GM12878 (cell line): Measurements from ENCODE around the gene MUSK. TPM values are rescaled to one million over a fixed set of nuclear protein-coding genes. Genes with fewer than 3 reads are reported as not detected.
A peak's percentile ranks its signal among the peaks of the same experiment; 100 is the strongest.

Experiments used
- ATAC-seq: fragments of 200-7000 bp; cut with Tn5 transposase; 3 replicates; pipeline ENCODE4 v1.9.1; 2020; ENCODE audit warnings: mild to moderate bottlenecking, moderate library complexity
- BruUV-seq: library from RNA; stranded (reverse); fragments of 400-500 nt; replicated peaks from 2 replicates; lab custom pipeline; 2021; lab: Mats Ljungman, UMichigan
- CTCF ChIA-PET: fragments of 300-600 bp; sonication (Branson Sonifier 250); formaldehyde crosslinking; extraction: SDS; loops from one replicate; lab custom pipeline; 2021; ENCODE audit warnings: inconsistent platforms; lab: Yijun Ruan, JAX
- POLR2A ChIA-PET: fragments of 350-600 bp; formaldehyde crosslinking; extraction: SDS; loops from one replicate; lab custom pipeline; 2021; ENCODE audit warnings: inconsistent platforms; lab: Charles Lee
- RAD21 ChIA-PET: fragments of 300-600 bp; sonication (Branson Sonifier 250); formaldehyde crosslinking; loops from one replicate; lab custom pipeline; 2023; ENCODE audit warnings: antibody characterized with exemption; ENCODE audit not compliant: unreplicated experiment; lab: Charles Lee
- SMC1A ChIA-PET: fragments of 300-600 bp; sonication (Branson Sonifier 250); formaldehyde crosslinking; loops from one replicate; lab custom pipeline; 2023; ENCODE audit not compliant: unreplicated experiment, uncharacterized antibody; lab: Charles Lee
- DNase-seq: peaks from one replicate; pipeline ENCODE4 v3.0.0-alpha.2; 2011; ENCODE audit warnings: low read depth, low spot score
- FAIRE-seq: peaks from 3 replicates; lab custom pipeline; 2011; peaks lifted over from hg19 to GRCh38; lab: Jason Lieb, UNC
- H2AFZ ChIP-seq: 2 replicates; pipeline ENCODE4 v1.6.0; 2011; ENCODE audit warnings: low read depth, low read length, control low read depth; ENCODE audit not compliant: control insufficient read depth
- H3K27ac ChIP-seq: 2 replicates; pipeline ENCODE4 v1.5.1; 2011; ENCODE audit warnings: control low read depth; ENCODE audit not compliant: control insufficient read depth, insufficient read depth
- H3K27me3 ChIP-seq, 2 experiments: replicated peaks in 1 of 2; 2 replicates each; pipeline versions ENCODE4 v1.6.0 to v1.6.1; 2011; ENCODE audit warnings: low read length in 1 of 2; ENCODE audit not compliant: control insufficient read depth in 2 of 2, insufficient read depth in 2 of 2
- H3K36me3 ChIP-seq, 2 experiments: 2 replicates each; pipeline ENCODE4 v1.5.1; 2011; ENCODE audit warnings: low read length in 1 of 2; ENCODE audit not compliant: control insufficient read depth in 2 of 2, insufficient read depth in 2 of 2
- H3K4me1 ChIP-seq: 2 replicates; pipeline ENCODE4 v1.6.1; 2011; ENCODE audit warnings: mild to moderate bottlenecking, low read length, moderate library complexity, mixed read lengths; ENCODE audit not compliant: control insufficient read depth, insufficient read depth
- H3K4me2 ChIP-seq: 2 replicates; pipeline ENCODE4 v1.6.0; 2011; ENCODE audit warnings: control low read depth; ENCODE audit not compliant: control insufficient read depth, insufficient read depth
- H3K4me3 ChIP-seq: fragments of 200-600 bp; sonication (generic); 2 replicates; pipeline ENCODE4 v1.5.1; 2016
- H3K79me2 ChIP-seq: 2 replicates; pipeline ENCODE4 v1.6.0; 2011; ENCODE audit warnings: low read length; ENCODE audit not compliant: control insufficient read depth, insufficient read depth
- H3K9ac ChIP-seq: 2 replicates; pipeline ENCODE4 v1.8.0; 2011; ENCODE audit warnings: low read length, control low read depth, mixed read lengths; ENCODE audit not compliant: control insufficient read depth, insufficient read depth
- H3K9me3 ChIP-seq: replicated peaks from 3 replicates; pipeline ENCODE4 v1.5.1; 2011; ENCODE audit warnings: mild to moderate bottlenecking, low read length; ENCODE audit not compliant: control insufficient read depth, insufficient read depth
- H4K20me1 ChIP-seq: 2 replicates; pipeline ENCODE4 v1.6.0; 2011; ENCODE audit not compliant: control insufficient read depth, insufficient read depth
- CTCF ChIP-seq, 3 experiments: IDR thresholded peaks in 2 of 3; conservative IDR thresholded peaks in 1 of 3; 2 replicates each; pipeline ENCODE4 v1.5.1; 2011; ENCODE audit warnings: low read depth in 3 of 3, low read length in 3 of 3, mild to moderate bottlenecking in 3 of 3, control low read depth in 2 of 3, moderate library complexity in 2 of 3, inconsistent platforms in 1 of 3, mixed read lengths in 1 of 3; ENCODE audit not compliant: control insufficient read depth in 2 of 3, insufficient read depth in 1 of 3; ENCODE audit errors: extremely low read depth in 1 of 3
- NFYA ChIP-seq: IDR thresholded peaks from 2 replicates; pipeline ENCODE4 v1.6.1; 2011; ENCODE audit warnings: low read depth, mild to moderate bottlenecking, low read length, improper control_type of control experiment, borderline replicate concordance
- PKNOX1 ChIP-seq: fragments of 450-650 bp; IDR thresholded peaks from 2 replicates; pipeline ENCODE4 v1.6.1; 2016; ENCODE audit warnings: mild to moderate bottlenecking
- WRNIP1 ChIP-seq: IDR thresholded peaks from 2 replicates; pipeline ENCODE4 v1.6.1; 2011; ENCODE audit warnings: low read depth, low read length, improper control_type of control experiment, borderline replicate concordance
- in situ Hi-C: fragments of 300-500 bp; cut with MboI; formaldehyde crosslinking; loops from 9 replicates; pipeline ENCODE4 v1.14.3; 2018; ENCODE audit warnings: mixed read lengths
- intact Hi-C: fragments of 100-400 bp; cut with micrococcal nuclease; formaldehyde crosslinking; loops from one replicate; pipeline ENCODE4 v1.14.2; 2022; ENCODE audit not compliant: unreplicated experiment
- polyA plus RNA-seq, 11 experiments: library from polyadenylated mRNA; depleted of rRNA in 4 of 11; unstranded in 6 of 11; stranded (reverse) in 5 of 11; fragments of >200 nt; fragmentation: Nextera tagmentation in 4 of 11; fragmentation: Illumina TruSeq in 1 of 11; extraction: Ambion mirVana in 4 of 11; extraction: Trizol in 1 of 11; gene quantifications; 1 replicate in 1 of 11; 2 replicates in 10 of 11; pipeline versions ENCODE4 v1.2.1 to v1.2.3, GENCODE V29; 2011 to 2016; ENCODE audit warnings: inconsistent platforms in 2 of 11, missing spikeins in 2 of 11, low read depth in 1 of 11
- total RNA-seq, 4 experiments: library from RNA; depleted of rRNA in 3 of 4; stranded (reverse); fragments of >200 nt in 3 of 4; fragmentation: Illumina TruSeq in 1 of 4; extraction: Trizol in 1 of 4; gene quantifications; 2 replicates each; pipeline versions ENCODE4 v1.2.1 to v1.2.3, GENCODE V29; 2013 to 2021

MUSK gene
- total and polyA plus RNA-seq, 10 of the 15 experiments (the other 5 are each of a cell fraction or from before 2014, with no cell fraction given): 0.04 to 0.19 (median 0.10) TPM; not detected in 5

- DNase-seq (no peak), FAIRE-seq (no peak), ATAC-seq (peak; percentile 69)
- Histone ChIP-seq H2AFZ (no peak overlapping the region), H3K9me3 (no peaks in the 10 kb centered on the region), H3K9ac (no peak overlapping the region), H3K36me3 (no peaks in the 10 kb centered on the region), H3K79me2 (no peaks in the 10 kb centered on the region), H4K20me1 (no peaks in the 10 kb centered on the region), H3K27me3 (no peaks in the 10 kb centered on the region), H3K4me2 (no peak overlapping the region), H3K4me3 (no peak overlapping the region), H3K27ac (no peak overlapping the region), H3K4me1 (no peaks in the 10 kb centered on the region)
- RAD21 ChIA-PET: interaction anchor here (0.7 to 5.5 kb wide), 16 partner anchors 17 to 659 kb away, joined by 3 to 68 read pairs (median 4); no protein-coding TSS in a partner anchor
- in situ Hi-C loops: no loop called here
- no peak for TF ChIP-seq CTCF (IDR thresholded peaks at IDR 0.05 in 2 of 3, conservative IDR thresholded peaks at IDR 0.05 in 1 of 3; ENCODE audit: control insufficient read depth in 2 of 3, extremely low read depth in 1 of 3, insufficient read depth in 1 of 3, low read depth in 3 of 3, low read length in 3 of 3)
- peak; percentile 37; the same call in 1 of the 2 replicates for TF ChIP-seq PKNOX1
- TF ChIP-seq WRNIP1: no peak
- no peak for TF ChIP-seq NFYA
- SMC1A ChIA-PET: interaction anchor here (0.7 to 7.3 kb wide), 25 partner anchors 11 to 664 kb away, joined by 3 to 98 read pairs (median 4); no protein-coding TSS in a partner anchor
- POLR2A ChIA-PET: no interaction called here
- CTCF ChIA-PET: interaction anchor here (0.6 to 2.8 kb wide), 11 partner anchors 13 to 658 kb away, joined by 3 to 18 read pairs (median 3); no protein-coding TSS in a partner anchor
- BruUV-seq: no TSS peak
- intact Hi-C loops: loop anchor here (2.0 to 10.0 kb wide), 3 partner anchors 168 to 514 kb away; no protein-coding TSS in a partner anchor
These were observed 27.9 kb upstream of the MUSK start for GRCh38 chr9:110640736-110641135.
